ENCODE results near the gene PAGE3. TPM values are rescaled to one million over a fixed set of nuclear protein-coding genes. Genes with fewer than 3 reads are reported as not detected.

PAGE3 gene, protein sequence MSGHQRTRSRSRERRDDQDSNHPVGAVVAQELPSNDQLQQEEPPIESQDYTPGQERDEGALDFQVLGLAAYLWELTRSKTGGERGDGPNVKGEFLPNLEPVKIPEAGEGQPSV
- total RNA-seq: not detected
- long read RNA-seq: 0 reads

DNA sequence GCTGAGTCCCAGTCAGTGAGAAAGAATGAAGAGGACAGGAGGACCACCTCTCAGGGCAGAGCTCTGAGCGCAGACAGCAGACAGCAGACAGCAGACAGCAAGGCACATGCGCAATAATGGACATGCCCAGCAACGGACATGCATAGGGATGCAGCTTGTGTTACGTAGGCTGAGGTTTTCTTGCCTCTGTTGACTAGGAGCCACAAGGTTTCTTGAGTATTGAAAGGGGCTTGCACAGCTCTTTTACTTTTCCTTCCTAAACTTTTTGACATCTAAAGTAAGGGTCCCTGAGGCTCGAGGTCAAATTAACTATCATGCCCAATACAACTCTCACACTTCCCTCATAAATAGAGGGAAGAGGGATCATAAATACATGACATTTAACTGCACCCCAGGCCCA lies at the start of gene PAGE3:
Gene PAGE3, minus strand, starts transcription at position 101 of the 400 bp plus-strand sequence. CDS start 1,013 bp downstream, outside the sequence.
- Histone ChIP-seq H3K27ac (no peak within 1 kb of the TSS), H3K4me1 (no peaks in the 10 kb centered on the region), H3K4me3 (no peak within 1 kb of the TSS), H3K9me3 (no peaks in the 10 kb centered on the region), H3K36me3 (no peaks in the 10 kb centered on the region), H3K27me3 (ENCODE audit: low read depth) (no peaks in the 10 kb centered on the region)
- ATAC-seq (no peak), DNase-seq (no peak)
- TF ChIP-seq, protein P1, sequence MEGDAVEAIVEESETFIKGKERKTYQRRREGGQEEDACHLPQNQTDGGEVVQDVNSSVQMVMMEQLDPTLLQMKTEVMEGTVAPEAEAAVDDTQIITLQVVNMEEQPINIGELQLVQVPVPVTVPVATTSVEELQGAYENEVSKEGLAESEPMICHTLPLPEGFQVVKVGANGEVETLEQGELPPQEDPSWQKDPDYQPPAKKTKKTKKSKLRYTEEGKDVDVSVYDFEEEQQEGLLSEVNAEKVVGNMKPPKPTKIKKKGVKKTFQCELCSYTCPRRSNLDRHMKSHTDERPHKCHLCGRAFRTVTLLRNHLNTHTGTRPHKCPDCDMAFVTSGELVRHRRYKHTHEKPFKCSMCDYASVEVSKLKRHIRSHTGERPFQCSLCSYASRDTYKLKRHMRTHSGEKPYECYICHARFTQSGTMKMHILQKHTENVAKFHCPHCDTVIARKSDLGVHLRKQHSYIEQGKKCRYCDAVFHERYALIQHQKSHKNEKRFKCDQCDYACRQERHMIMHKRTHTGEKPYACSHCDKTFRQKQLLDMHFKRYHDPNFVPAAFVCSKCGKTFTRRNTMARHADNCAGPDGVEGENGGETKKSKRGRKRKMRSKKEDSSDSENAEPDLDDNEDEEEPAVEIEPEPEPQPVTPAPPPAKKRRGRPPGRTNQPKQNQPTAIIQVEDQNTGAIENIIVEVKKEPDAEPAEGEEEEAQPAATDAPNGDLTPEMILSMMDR (IDR thresholded peaks at IDR 0.05): no peak
- intact Hi-C loops (cut with DNase I): no loop called here

DNA sequence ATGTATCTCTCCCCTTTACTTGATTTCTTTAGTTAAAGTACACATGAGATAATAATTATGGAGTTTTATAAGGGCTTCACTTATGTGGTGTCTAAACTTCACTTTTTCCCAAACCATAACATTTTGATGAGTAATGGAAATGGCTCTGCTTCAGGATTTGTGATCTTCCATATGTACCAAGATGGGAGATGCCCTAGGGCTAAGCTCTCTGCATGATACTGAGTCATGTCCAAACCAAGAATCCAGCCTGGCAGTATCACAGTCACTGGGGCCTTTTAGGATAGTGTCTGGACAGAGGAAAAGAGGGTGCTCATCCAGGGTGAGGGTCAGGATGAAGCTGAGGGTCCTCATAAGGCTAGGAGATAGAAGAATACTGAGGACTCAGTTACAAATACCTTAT lies 47.9 kb upstream of the PAGE3 start:
- ATAC-seq (no peak), DNase-seq (no peak)
- H3K9me3 ChIP-seq: no peaks in the 10 kb centered on the region
- no peaks in the 10 kb centered on the region for H3K4me1 ChIP-seq
- intact Hi-C loops (cut with DNase I): no loop called here
- H3K27me3 ChIP-seq (ENCODE audit: low read depth): no peaks in the 10 kb centered on the region
- no peaks in the 10 kb centered on the region for H3K36me3 ChIP-seq
- no peak overlapping the region for H3K27ac ChIP-seq
- TF ChIP-seq, protein P1 (IDR thresholded peaks at IDR 0.05): no peak
- H3K4me3 ChIP-seq: no peak overlapping the region

DNA sequence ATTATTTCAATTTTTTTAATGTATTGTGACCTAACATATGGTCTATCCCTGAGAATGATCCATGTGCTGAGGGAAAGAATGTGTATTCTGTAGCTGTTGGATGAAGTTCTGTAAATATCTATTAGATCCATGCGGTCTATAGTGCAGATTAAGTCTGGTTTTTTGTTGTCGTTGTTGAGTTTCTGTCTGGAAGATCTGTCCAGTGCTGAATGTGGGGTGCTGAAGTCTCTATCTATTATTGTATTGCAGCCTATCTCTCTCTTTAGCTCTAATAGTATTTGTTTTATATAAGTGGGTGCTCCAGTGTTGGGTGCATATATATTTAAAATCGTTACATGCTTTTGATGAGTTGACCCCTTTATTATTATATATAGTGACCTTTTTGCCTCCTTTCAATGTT lies 26.2 kb upstream of the PAGE3 start:
- H3K9me3 ChIP-seq: no peaks in the 10 kb centered on the region
- DNase-seq (no peak), ATAC-seq (no peak)
- no peaks in the 10 kb centered on the region for H3K4me1 ChIP-seq
- no peaks in the 10 kb centered on the region for H3K27me3 ChIP-seq (ENCODE audit: low read depth)
- no peak overlapping the region for H3K27ac ChIP-seq
- TF ChIP-seq, protein P1 (IDR thresholded peaks at IDR 0.05): no peak
- intact Hi-C loops (cut with DNase I): no loop called here
- no peak overlapping the region for H3K4me3 ChIP-seq
- no peaks in the 10 kb centered on the region for H3K36me3 ChIP-seq

DNA sequence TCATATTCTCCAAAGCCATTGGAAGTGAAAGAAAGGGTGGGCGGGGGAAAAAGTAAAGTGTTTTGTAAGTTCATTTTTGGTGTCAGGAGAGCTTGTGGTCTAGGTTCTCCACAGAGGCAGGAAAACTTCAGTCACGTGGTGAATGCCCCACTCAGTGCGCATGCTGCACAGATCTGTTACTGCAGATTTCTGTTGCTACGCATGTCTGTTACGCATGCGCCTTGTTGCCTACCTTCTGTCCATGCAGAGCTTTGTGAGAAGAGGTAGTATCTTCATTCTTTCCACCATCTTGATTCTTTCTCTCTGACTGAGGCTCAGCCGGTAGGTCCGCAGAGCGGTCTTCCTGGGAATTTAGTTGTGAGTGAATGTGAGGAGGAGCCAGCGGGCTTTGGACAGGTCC lies 15.1 kb upstream of the PAGE3 start:
- Histone ChIP-seq H3K27ac (no peak overlapping the region), H3K27me3 (ENCODE audit: low read depth) (no peaks in the 10 kb centered on the region), H3K36me3 (no peaks in the 10 kb centered on the region), H3K4me3 (no peak overlapping the region), H3K9me3 (no peaks in the 10 kb centered on the region), H3K4me1 (no peaks in the 10 kb centered on the region)
- ATAC-seq: no peak
- no peak for DNase-seq
- TF ChIP-seq, protein P1 (IDR thresholded peaks at IDR 0.05): no peak
- intact Hi-C loops (cut with DNase I): loop anchor here (10.0 kb wide), 1 partner anchor 55 kb away; no protein-coding TSS in a partner anchor

DNA sequence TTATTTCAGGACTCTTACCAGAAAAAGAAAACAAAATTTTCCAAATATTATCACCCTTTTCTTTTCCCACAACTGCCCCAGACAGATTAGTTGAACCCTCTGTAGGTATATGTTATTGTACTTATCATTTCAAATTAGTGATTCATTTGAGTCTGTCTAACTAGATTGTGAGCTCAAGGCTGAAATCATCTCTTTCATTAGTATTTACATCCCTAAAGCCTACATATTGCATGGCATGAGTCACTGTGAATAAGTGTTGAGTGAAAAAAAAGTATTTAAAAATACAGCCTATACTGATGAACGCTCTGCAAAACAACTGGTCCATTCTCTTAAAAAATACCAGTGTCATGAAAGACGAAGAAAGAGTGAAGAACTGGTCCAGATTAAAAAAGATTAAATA lies 3.9 kb downstream of the PAGE3 start:
- no peaks in the 10 kb centered on the region for H3K27me3 ChIP-seq (ENCODE audit: low read depth)
- no peak for DNase-seq
- no peak overlapping the region for H3K27ac ChIP-seq
- intact Hi-C loops (cut with DNase I): no loop called here
- no peak overlapping the region for H3K4me3 ChIP-seq
- TF ChIP-seq, protein P1 (IDR thresholded peaks at IDR 0.05): no peak
- no peak for ATAC-seq
- H3K4me1 ChIP-seq: no peaks in the 10 kb centered on the region
- H3K36me3 ChIP-seq: no peaks in the 10 kb centered on the region
- H3K9me3 ChIP-seq: no peaks in the 10 kb centered on the region
